H7 (cell line): ENCODE measurements around the gene GJC1. TPM values are rescaled to one million over a fixed set of nuclear protein-coding genes. Genes with fewer than 3 reads are reported as not detected.

Experiments
- DNase-seq: peaks from one replicate; pipeline ENCODE4 v3.0.0; 2012
- H3K27me3 ChIP-seq: 2 replicates; pipeline ENCODE4 v1.6.0; 2011; ENCODE audit warnings: mild to moderate bottlenecking, low read length; ENCODE audit not compliant: control insufficient read depth, insufficient read depth
- H3K36me3 ChIP-seq: replicated peaks from 2 replicates; pipeline ENCODE4 v1.5.1; 2011; ENCODE audit warnings: low read length; ENCODE audit not compliant: control insufficient read depth, insufficient read depth
- H3K4me3 ChIP-seq: 2 replicates; pipeline ENCODE4 v1.5.1; 2011; ENCODE audit warnings: low read depth, mild to moderate bottlenecking, control low read depth, low read length, moderate library complexity; ENCODE audit not compliant: insufficient read depth
- total RNA-seq: library from RNA; depleted of rRNA; stranded (reverse); fragments of >200 nt; shearing (Covaris generic); gene quantifications from 2 replicates; pipeline ENCODE4 v1.2.3, GENCODE V29; 2014

The GJC1 gene
- total RNA-seq, 1 experiment from 2014 or later, result 23.1 TPM

DNA sequence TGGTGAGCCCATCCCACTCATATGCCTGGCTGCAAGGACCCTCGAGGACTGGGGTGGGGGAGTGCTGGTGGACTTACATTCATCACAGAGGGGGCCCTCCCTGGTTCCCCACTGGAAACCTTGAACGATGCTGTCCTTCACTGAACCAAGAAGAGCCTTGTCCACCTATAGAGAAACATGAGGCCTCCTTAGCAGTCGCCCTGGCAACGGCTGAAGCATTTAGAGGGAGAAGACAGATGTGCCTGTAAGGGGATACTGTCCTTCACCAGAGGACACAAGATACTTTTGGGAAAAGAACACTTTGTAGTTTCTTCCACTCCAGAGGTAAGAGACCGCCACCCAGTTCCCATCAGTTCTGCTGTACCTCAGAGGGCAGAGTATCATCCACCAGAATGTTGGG lies 24.1 kb upstream of the GJC1 start:
- Histone ChIP-seq H3K4me3 (no peak overlapping the region), H3K27me3 (no peaks in the 10 kb centered on the region), H3K36me3 (peaks cover 61% of the 10 kb centered on the region)
- no peak for DNase-seq

DNA sequence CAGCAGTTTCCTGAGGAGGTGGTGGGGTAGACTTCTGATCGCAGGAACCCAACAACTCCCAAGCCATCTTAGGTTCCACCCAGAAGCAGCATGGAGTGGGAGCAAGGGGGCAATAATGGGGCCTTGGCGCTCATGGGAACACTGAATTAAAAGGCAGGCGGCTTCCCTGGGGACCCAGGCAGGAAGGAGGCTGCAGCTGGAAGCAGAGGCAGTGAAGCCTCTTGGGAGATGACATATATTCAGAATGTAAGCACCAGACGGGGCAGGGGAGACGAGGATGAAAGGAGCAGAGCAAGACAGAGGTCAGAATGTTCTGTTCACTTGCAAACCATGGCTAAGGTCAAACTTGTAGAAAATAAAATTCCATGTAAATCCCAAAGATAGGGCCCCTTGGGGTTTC lies 20.5 kb upstream of the GJC1 start:
- no peaks in the 10 kb centered on the region for H3K27me3 ChIP-seq
- H3K4me3 ChIP-seq, result no peak overlapping the region
- peaks cover 36% of the 10 kb centered on the region for H3K36me3 ChIP-seq
- DNase-seq, result no peak

DNA sequence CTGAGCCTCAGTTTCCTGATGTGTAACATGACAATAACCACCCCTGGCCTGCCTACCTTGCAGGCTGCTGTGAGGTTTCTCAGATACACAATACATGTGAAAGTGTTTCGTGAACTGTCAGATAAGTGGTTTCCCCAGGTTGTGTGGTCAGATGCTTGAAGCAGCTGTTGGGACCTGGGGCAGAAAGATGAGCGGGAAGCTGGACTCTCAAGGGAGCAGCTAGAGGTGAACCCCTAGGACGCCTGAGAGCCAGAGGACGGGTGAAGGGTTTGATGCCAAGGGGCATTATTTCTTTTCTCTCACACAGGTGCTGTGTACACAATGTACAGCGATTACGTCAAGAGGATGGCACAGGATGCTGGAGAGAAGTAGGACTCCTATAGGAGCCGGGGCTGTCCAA lies 19.9 kb upstream of the GJC1 start:
- Histone ChIP-seq H3K36me3 (peaks cover 34% of the 10 kb centered on the region), H3K27me3 (no peaks in the 10 kb centered on the region), H3K4me3 (no peak overlapping the region)
- no peak for DNase-seq

DNA sequence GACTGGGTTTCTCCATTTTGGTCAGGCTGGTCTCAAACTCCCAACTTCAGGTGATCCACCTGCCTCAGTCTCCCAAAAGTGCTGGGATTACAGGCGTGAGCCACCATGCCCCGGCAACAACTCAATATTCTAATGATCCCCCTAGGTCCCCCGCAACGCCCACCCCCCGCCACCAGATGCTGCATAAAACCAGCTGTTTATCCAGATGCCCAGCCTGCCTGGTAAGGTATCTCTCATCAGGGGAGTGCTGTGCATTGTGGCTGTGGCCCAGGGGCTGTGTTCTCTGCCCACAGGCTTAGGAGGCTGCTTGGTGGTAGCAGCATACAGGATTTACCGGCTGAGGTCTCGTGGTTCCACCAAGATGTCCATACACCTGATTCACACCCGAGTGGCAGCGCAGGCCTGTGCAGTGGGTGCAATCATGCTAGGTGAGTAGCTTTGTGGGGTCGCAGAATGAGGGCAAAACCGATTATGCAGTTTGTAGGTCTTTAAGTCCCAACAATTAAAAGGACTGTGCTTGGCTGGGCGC lies 18.9 kb upstream of the GJC1 start:
- no peak overlapping the region for H3K4me3 ChIP-seq
- DNase-seq, result peak; percentile 53
- H3K36me3 ChIP-seq, result peaks cover 26% of the 10 kb centered on the region
- H3K27me3 ChIP-seq, result no peaks in the 10 kb centered on the region

DNA sequence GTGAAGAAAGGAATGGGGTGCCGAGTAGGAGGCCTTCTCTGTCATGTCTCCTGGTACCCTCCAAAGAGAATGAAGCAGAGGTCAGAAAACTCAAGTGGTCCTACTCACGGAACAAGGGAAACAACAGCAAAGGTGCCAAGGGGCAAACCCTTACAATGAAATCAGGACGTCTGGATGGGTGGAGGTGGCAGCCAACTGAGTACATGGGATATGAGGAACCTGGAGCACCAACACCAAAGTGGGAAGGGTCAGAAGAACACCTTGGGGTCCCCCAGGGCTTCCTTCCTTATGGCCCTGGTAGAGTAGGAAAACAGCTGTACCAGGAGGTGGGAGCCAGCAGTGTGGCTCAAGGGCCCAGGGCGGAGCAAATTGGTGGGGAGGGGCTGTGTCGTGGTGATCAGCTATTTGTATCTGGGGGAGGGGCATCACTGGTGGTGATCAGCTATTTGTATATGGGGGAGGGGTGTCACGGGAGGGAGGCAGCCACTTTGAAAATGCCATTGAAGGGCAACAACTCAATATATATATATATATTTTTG lies 18.2 kb upstream of the GJC1 start:
- Histone ChIP-seq H3K36me3 (peaks cover 19% of the 10 kb centered on the region), H3K4me3 (no peak overlapping the region), H3K27me3 (no peaks in the 10 kb centered on the region)
- peak; percentile 47 for DNase-seq

DNA sequence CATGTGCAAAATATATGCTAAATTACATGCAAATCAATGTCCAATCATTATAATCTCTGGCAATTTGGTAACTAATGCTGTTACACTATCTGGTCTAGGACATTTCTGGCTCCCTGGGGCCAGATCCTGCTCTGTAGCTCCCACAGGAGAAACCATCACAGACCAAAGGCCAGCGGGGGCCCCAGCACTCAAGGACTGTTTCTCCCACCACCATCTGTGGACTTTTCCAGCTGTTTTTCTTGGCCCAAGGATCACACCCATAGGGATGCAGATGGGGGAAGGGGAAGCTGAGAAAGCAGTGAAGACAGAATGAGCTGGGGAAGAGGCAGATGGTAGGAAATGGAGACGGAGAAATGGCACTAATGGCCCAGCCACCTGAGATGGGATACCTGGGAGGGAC lies 17.5 kb upstream of the GJC1 start, which contains the start of gene HIGD1B:
Gene HIGD1B, plus strand, starts transcription at position 298 of the 400 bp plus-strand sequence. CDS start 270 bp downstream, outside the sequence.
- Histone ChIP-seq H3K27me3 (no peaks in the 10 kb centered on the region), H3K4me3 (no peak within 1 kb of the TSS), H3K36me3 (peaks cover 16% of the 10 kb centered on the region)
- DNase-seq, result no peak

DNA sequence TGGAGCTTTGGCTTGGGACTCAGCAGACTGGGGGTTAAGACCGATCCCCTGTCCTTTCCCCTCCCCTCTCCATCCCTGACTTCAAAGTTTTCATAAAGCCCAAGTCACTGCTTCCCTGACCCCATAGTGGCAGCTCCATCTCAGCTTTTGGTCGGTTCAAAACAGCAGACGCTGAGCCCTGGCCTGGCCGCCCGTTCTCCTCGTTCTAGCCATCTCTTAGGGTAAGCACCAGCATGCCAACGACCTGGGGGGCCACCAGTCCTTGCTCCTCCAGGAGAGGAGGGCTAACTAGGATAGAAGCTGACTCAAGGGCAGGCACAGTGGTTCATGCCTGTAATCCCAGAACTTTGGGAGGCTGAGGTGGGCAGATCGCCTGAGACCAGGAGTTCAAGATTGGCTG lies 16.1 kb upstream of the GJC1 start:
- DNase-seq, result no peak
- Histone ChIP-seq H3K27me3 (no peaks in the 10 kb centered on the region), H3K36me3 (peaks cover 5% of the 10 kb centered on the region), H3K4me3 (no peak overlapping the region)

DNA sequence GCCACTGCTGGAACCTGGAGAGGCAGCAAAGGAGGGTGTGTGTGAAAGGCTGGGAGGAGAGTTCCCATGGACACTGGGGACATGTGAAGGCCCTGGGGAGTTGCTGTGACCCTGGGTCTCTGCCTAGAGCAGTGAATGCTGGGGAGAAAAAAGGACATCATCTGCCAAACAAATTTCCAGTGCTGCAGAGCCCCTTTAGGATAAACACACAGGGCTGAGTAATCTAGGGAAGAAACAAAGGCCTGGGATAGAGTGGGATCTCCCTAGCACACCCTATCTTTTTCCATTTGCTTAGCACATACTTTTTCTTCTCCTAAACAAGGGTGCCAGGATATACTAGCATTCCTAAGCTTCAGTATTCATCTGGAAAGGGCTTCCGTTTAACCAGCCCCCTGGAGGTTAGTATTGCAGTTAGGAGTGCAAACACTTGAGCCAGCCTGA lies 14.3 kb upstream of the GJC1 start:
- peak; percentile 60 for DNase-seq
- Histone ChIP-seq H3K36me3 (no peaks in the 10 kb centered on the region), H3K4me3 (no peak overlapping the region), H3K27me3 (no peaks in the 10 kb centered on the region)

DNA sequence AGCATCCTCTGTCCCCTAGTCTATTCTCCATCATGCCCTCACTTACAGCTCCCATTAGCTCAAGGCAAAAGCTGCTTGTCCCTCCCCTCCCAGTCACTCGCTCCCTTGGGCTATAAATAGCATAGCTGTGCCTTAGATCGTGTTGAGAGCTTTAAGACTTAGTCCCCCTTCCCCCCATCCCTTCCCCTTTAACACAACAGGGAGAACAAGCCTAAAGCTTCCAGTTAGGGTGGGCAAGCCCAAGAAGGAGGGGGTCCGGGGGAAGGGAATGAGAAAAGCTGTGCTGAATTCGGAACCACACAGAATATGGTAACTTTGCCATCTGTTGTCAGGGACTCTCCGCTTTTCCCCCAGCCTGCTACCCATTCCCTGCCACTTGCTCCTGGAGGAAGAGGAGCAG lies 12.7 kb upstream of the GJC1 start:
- Histone ChIP-seq H3K4me3 (no peak overlapping the region), H3K27me3 (no peaks in the 10 kb centered on the region), H3K36me3 (no peaks in the 10 kb centered on the region)
- peak; percentile 58 for DNase-seq

DNA sequence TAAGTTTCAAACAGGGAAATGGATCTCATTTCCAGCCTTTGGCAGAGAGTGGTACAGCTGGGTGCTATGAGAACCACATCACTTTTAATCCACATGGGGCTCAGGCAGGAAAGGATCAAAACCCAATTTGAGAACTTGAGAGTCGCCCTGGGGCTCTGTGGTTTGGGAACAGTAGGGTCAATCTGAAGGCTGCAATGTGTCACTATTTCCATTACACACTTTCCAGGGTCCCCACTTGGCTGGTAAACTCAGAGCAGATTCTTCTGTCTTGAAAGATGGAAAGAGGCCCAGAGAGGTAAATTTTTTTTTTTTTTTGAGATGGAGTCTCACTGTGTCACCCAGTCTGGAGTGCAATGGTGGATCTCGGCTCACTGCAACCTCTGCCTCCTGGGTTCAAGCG lies 10.8 kb upstream of the GJC1 start:
- Histone ChIP-seq H3K36me3 (no peaks in the 10 kb centered on the region), H3K4me3 (no peak overlapping the region), H3K27me3 (no peaks in the 10 kb centered on the region)
- no peak for DNase-seq

DNA sequence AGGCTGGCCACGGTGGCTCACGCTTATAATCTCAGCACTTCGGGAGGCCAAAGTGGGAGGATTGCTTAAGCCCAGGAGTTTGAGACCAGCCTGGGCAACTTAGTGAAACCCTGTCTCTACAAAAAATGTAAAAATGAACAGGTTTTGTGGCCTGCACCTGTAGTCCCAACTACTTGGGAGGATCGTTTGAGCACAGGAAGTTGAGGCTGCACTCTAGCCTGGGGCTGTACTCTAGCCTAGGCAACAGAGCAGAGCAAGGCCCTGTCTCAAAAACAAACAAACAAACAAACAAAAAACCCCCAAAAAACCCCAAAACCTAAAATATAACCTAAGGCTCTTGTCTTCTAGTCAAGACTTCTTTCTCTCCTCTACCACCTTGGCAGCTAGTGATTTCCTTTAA lies 10.2 kb upstream of the GJC1 start:
- no peak for DNase-seq
- H3K27me3 ChIP-seq, result no peaks in the 10 kb centered on the region

DNA sequence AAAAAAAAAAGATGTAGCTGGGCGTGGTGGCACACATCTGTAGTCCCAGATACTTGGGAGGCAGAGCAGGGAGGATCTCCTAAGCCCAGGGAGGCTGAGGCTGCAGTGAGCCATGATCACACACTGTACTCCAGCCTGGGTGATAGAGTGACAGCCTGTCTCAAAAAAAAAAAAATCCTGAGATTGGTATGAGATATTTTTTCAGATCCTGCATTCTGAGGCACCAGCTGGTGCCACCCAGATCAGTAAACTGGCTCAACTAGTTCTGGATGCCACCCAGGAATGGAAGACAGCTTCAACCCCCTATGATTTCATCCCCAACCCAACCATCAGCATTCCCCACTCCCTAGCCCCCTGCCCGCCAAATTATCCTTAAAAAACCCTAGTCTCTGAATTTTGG lies 7.1 kb upstream of the GJC1 start:
- Histone ChIP-seq H3K27me3 (no peaks in the 10 kb centered on the region), H3K36me3 (no peaks in the 10 kb centered on the region), H3K4me3 (no peak overlapping the region)
- no peak for DNase-seq

More for the DNA sequence above, 10.2 kb upstream of the GJC1 start:
- Histone ChIP-seq H3K4me3 (no peak overlapping the region), H3K36me3 (no peaks in the 10 kb centered on the region)

DNA sequence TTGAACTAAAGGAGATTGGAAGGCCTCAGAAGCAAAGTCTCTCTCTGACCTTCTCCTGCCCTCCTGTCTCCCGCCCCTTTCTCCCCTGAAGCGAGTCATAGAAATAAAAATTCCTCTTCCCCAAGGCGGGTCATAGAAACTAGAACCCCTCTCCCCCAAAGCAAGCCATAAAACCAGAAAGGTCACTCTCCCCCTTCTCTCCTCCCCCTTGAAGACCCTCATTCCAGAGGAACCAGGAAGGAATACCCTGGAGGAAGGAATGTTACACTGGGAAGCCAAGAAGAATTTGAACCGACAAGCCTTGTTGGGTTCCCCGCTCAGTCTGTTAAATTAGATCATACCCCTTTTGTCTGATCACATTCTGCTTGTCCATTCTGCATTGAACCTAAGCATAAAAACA lies 2.7 kb upstream of the GJC1 start:
- Histone ChIP-seq H3K27me3 (no peaks in the 10 kb centered on the region), H3K4me3 (no peak overlapping the region), H3K36me3 (no peaks in the 10 kb centered on the region)
- DNase-seq, result no peak

DNA sequence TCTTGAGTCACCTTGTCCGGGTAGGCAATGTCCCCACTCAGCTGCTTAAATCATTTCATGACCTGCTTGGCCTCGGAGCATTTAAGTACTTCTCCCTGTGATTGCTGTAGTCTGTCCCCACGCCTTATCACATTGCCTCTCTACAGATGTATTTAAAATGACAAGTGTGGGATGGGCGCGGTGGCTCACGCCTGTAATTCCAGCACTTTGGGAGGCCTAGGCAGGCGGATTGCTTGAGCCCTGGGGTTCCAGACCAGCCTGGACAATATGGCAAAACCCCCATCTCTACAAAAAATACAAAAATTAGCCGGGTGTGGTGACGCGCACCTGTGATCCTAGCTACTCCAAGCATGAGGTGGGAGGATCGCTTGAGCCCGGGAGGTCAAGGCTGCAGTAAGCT lies 1.3 kb upstream of the GJC1 start:
- no peak for DNase-seq
- H3K36me3 ChIP-seq, result no peaks in the 10 kb centered on the region
- no peaks in the 10 kb centered on the region for H3K27me3 ChIP-seq
- no peak overlapping the region for H3K4me3 ChIP-seq

DNA sequence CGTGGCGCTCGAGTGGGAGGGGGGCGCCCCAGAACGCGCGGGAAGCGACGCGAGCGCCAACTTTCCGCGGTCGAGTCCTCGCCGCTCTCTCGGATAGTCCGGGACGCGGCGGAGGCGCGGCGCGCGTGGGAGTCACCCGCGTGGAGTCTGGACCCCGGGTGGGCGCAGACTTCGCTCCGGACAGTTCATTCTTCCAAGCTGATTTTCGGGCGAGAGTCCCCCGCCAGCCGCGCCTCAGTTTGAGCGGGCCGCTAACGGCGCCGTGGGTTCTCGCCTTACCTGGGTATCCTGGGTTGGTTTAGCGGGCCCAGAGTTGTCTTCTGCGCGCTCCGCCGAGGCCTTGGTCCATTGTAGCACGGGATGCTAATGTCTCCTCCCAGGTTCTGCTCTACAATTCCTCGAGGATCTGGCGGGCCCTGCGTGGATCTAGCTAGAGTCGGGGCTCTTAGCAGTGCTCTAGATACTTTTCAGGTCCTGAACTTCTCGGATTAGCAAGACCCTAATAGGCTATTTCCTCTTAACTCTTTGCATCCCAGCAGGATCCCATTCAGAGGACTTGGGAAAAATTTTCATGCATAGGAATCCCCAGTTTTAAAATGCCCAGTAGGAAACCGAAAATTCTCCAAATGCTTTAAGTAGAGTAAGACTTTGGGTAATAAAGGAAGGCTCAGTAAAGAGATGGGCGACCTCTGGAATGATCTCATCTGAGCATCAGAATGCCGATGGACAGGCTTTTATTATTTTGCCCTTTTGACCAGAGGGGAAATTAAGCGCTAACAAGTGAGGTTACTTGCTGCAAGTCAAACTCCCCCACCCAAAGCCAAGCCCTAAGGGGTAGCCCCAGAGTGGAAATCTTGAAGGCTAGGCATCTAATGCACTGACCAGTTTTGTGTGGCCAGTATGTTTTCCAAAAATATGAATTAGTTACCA lies 537 bp upstream of the GJC1 start:
- peak; percentile 75 for DNase-seq
- Histone ChIP-seq H3K36me3 (no peaks in the 10 kb centered on the region), H3K4me3 (peak overlapping the region; percentile 84), H3K27me3 (no peaks in the 10 kb centered on the region)
